Measurements from ENCODE around the gene AURKA. TPM values are rescaled to one million over a fixed set of nuclear protein-coding genes. Genes with fewer than 3 reads are reported as not detected.
A peak's percentile ranks its signal among the peaks of the same experiment; 100 is the strongest.

The AURKA gene
- total and polyA plus RNA-seq, 9 of the 15 experiments (the other 6 are each of a cell fraction or from before 2014, with no cell fraction given) = 72.7 to 162 (median 113) TPM

GRCh38 chr20:56392132-56392880 is at the start of gene AURKA, which contains the start of gene CSTF1 (continued):
- TF ChIP-seq ASH1L (IDR thresholded peaks at IDR 0.05; ENCODE audit: borderline replicate concordance, low read depth, partially characterized antibody) (peak; percentile 88), ZNF384 (IDR thresholded peaks at IDR 0.05; ENCODE audit: low read depth, low read length) (no peak; the same call in 1 of the 2 replicates), CEBPG (CRISPR knock-in tag; IDR thresholded peaks at IDR 0.05) (peak; percentile 98), CEBPG (tag; conservative IDR thresholded peaks at IDR 0.05 in 1 of 2, IDR thresholded peaks at IDR 0.05 in 1 of 2) (peak; percentile 89 to 97), GABPB1 (CRISPR knock-in tag; IDR thresholded peaks at IDR 0.05) (peak; percentile 65; the same call in 1 of the 2 replicates), CREB3L1 (IDR thresholded peaks at IDR 0.05; ENCODE audit: borderline replicate concordance, low read depth) (peak; percentile 82; the same call in 1 of the 2 replicates), ZNF644 (tag; IDR thresholded peaks at IDR 0.05; ENCODE audit: low read depth) (peak; percentile 84; the same call in 1 of the 2 replicates), POLR3A (IDR thresholded peaks at IDR 0.05; ENCODE audit: borderline replicate concordance, extremely low read depth, insufficient read depth, insufficient read length) (no peak), REST (IDR thresholded peaks at IDR 0.05; ENCODE audit: borderline replicate concordance) (peak; percentile 98), REST (CRISPR knock-in tag; IDR thresholded peaks at IDR 0.05; ENCODE audit: low read depth) (no peak), THRB (CRISPR knock-in tag; conservative IDR thresholded peaks at IDR 0.05) (no peak), ZFP1 (CRISPR knock-in tag; IDR thresholded peaks at IDR 0.05) (no peak), MAX (CRISPR knock-in tag; IDR thresholded peaks at IDR 0.05) (peak; percentile 89), HDGF (IDR thresholded peaks at IDR 0.05) (no peak), NR2C1 (IDR thresholded peaks at IDR 0.05) (peak; percentile 89), NR2C1 (tag; IDR thresholded peaks at IDR 0.05) (peak; percentile 96)

Data from K562 (cell line).